Thoracic aorta (tissue), 2 donors: Measurements from ENCODE around the gene TP53. TPM values are rescaled to one million over a fixed set of nuclear protein-coding genes. Genes with fewer than 3 reads are reported as not detected.
A peak's percentile ranks its signal among the peaks of the same experiment; 100 is the strongest.

Source experiments
- ATAC-seq: fragments of 150-250 bp; one replicate; pipeline ENCODE4 v1.8.0; 2017; ENCODE audit warnings: low read depth; ENCODE audit not compliant: insufficient number of reproducible peaks, low FRiP score
- DNase-seq: peaks from one replicate; pipeline ENCODE4 v3.0.0-alpha.2; 2020; ENCODE audit warnings: low spot score
- H3K27ac ChIP-seq, 2 donors: fragments of 200-600 bp; sonication (generic); 1 replicate in 1 of 2; 2 replicates in 1 of 2; pipeline ENCODE4 v1.5.1; 2016; ENCODE audit warnings: mild to moderate bottlenecking in 2 of 2, moderate library complexity in 2 of 2
- H3K27me3 ChIP-seq: fragments of 200-600 bp; sonication (generic); replicated peaks from 2 replicates; pipeline ENCODE4 v1.6.0; 2016; ENCODE audit warnings: mild to moderate bottlenecking; ENCODE audit not compliant: insufficient read depth
- H3K36me3 ChIP-seq: fragments of 200-600 bp; sonication (generic); one replicate; pipeline ENCODE4 v1.5.1; 2016
- H3K4me1 ChIP-seq, 2 donors: fragments of 200-600 bp; sonication (generic); 1 replicate in 1 of 2; 2 replicates in 1 of 2; pipeline versions ENCODE4 v1.5.1 to v1.6.0; 2016; ENCODE audit warnings: low read depth in 2 of 2, mild to moderate bottlenecking in 1 of 2; ENCODE audit not compliant: control insufficient read depth in 1 of 2
- H3K4me3 ChIP-seq: fragments of 200-600 bp; sonication (generic); 2 replicates; pipeline ENCODE4 v1.5.1; 2016; ENCODE audit warnings: mild to moderate bottlenecking
- H3K9me3 ChIP-seq: fragments of 200-600 bp; sonication (generic); 2 replicates; pipeline ENCODE4 v1.5.1; 2016
- CTCF ChIP-seq: fragments of 200-600 bp; sonication (generic); IDR thresholded peaks from one replicate; pipeline ENCODE4 v1.5.1; 2019; ENCODE audit warnings: antibody characterized with exemption
- total RNA-seq, 2 donors: library from RNA; depleted of rRNA; stranded (reverse); fragments of >200 nt; gene quantifications; one replicate each; pipeline versions ENCODE4 v1.1.0 to v1.2.3, GENCODE V29; 2016

Gene TP53
- total RNA-seq, 2 donors from 2014 or later = 16.8 to 23.7 TPM

- ATAC-seq = no peak
- no peak for DNase-seq
- H3K4me1 ChIP-seq = peaks cover 14 to 23% of the 10 kb centered on the region in 2 donors
Observed at GRCh38 chr17:7688808-7689316, 1.6 kb upstream of the TP53 start.

GRCh38 chr17:7687908-7688807 lies 868 bp upstream of the TP53 start, which contains the start of gene WRAP53:
TSS of gene WRAP53 (plus strand) at chr17:7688477. CDS start at chr17:7688649, 172 bp downstream.
- Histone ChIP-seq H3K27ac (peak within 1 kb of the TSS; percentile 98 to 99), H3K4me3 (peak within 1 kb of the TSS; percentile 88), H3K4me1 (peaks cover 14 to 23% of the 10 kb centered on the region in 2 donors), H3K9me3 (no peaks in the 10 kb centered on the region), H3K36me3 (no peaks in the 10 kb centered on the region), H3K27me3 (no peaks in the 10 kb centered on the region)
- peak; percentile 99 for TF ChIP-seq CTCF
- ATAC-seq (peak; percentile 88), DNase-seq (peak; percentile 94)

More at GRCh38 chr17:7688808-7689316, 1.6 kb upstream of the TP53 start:
- no peaks in the 10 kb centered on the region for H3K9me3 ChIP-seq
- TF ChIP-seq CTCF = no peak
- peak overlapping the region; percentile 29 to 54 for H3K27ac ChIP-seq
- peak overlapping the region; percentile 88 for H3K4me3 ChIP-seq
- no peaks in the 10 kb centered on the region for H3K27me3 ChIP-seq
- no peaks in the 10 kb centered on the region for H3K36me3 ChIP-seq

GRCh38 chr17:7686222-7687071 lies 843 bp downstream of the TP53 start:
- Histone ChIP-seq H3K27me3 (no peaks in the 10 kb centered on the region), H3K27ac (peak overlapping the region; percentile 98 to 99), H3K36me3 (no peaks in the 10 kb centered on the region), H3K4me1 (peaks cover 14 to 23% of the 10 kb centered on the region in 2 donors), H3K9me3 (no peaks in the 10 kb centered on the region), H3K4me3 (peak overlapping the region; percentile 88)
- ATAC-seq (peak; percentile 20), DNase-seq (peak; percentile 38)
- no peak for TF ChIP-seq CTCF

- no peak for TF ChIP-seq CTCF
- Histone ChIP-seq H3K27me3 (no peaks in the 10 kb centered on the region), H3K36me3 (no peaks in the 10 kb centered on the region), H3K9me3 (no peaks in the 10 kb centered on the region), H3K4me1 (peaks cover 14 to 23% of the 10 kb centered on the region in 2 donors), H3K4me3 (peak overlapping the region; percentile 88), H3K27ac (peak overlapping the region; percentile 98 to 99)
- peak; percentile 61 for DNase-seq
- ATAC-seq = peak; percentile 77
Observed at GRCh38 chr17:7685533-7686221, 1.6 kb downstream of the TP53 start.
